ENCODE data around the gene ABCB11. TPM values are rescaled to one million over a fixed set of nuclear protein-coding genes. Genes with fewer than 3 reads are reported as not detected.

Gene ABCB11
- total and polyA plus RNA-seq, 4 donors: 18.3 to 74.3 (median 38.3) TPM

- H3K4me1 ChIP-seq (ENCODE audit: control insufficient read depth in 4 of 4, insufficient read depth in 4 of 4, low read length in 3 of 4): no peaks in the 10 kb centered on the region
These were observed 95.1 kb downstream of the ABCB11 start for GRCh38 chr2:168935810-168936581.

More at GRCh38 chr2:168935810-168936581, 95.1 kb downstream of the ABCB11 start:
- H3K27ac ChIP-seq (ENCODE audit: low read depth in 1 of 2, low read length in 2 of 2): no peak overlapping the region
- no peak for DNase-seq (ENCODE audit: low spot score)
- H3K4me3 ChIP-seq (ENCODE audit: low read depth in 1 of 3, low read length in 3 of 3): no peak overlapping the region
- H3K36me3 ChIP-seq (ENCODE audit: control insufficient read depth in 4 of 4, insufficient read depth in 3 of 4, low read depth in 1 of 4, low read length in 3 of 4): peaks cover 2 to 39% (median 27%) of the 10 kb centered on the region in 4 donors
- H3K9ac ChIP-seq (ENCODE audit: low read depth in 1 of 2, low read length in 2 of 2): no peak overlapping the region
- no peaks in the 10 kb centered on the region for H3K9me3 ChIP-seq (ENCODE audit: control insufficient read depth in 4 of 4, low read length in 3 of 4)
- no peaks in the 10 kb centered on the region for H3K27me3 ChIP-seq (ENCODE audit: control insufficient read depth in 4 of 4, insufficient read depth in 4 of 4, low read length in 3 of 4)
- no peak for TF ChIP-seq EGR1 (IDR thresholded peaks at IDR 0.05; ENCODE audit: low read depth in 2 of 2)
- no peak for TF ChIP-seq RXRA (IDR thresholded peaks at IDR 0.05)
- no peak for TF ChIP-seq CTCF (IDR thresholded peaks at IDR 0.05; ENCODE audit: low read depth, low read length, missing input control)
- no peak for TF ChIP-seq MAX (IDR thresholded peaks at IDR 0.05)
- TF ChIP-seq TAF1 (conservative IDR thresholded peaks at IDR 0.05): no peak
- no peak for TF ChIP-seq NR2F2 (IDR thresholded peaks at IDR 0.05)
- TF ChIP-seq HNF4G (IDR thresholded peaks at IDR 0.05): no peak
- TF ChIP-seq GABPA (IDR thresholded peaks at IDR 0.05 in 1 of 2, conservative IDR thresholded peaks at IDR 0.05 in 1 of 2): no peak
- TF ChIP-seq FOXA2 (IDR thresholded peaks at IDR 0.05): no peak
- TF ChIP-seq YY1 (IDR thresholded peaks at IDR 0.05): no peak
- no peak for TF ChIP-seq ATF3 (IDR thresholded peaks at IDR 0.05)
- TF ChIP-seq ZBTB33 (IDR thresholded peaks at IDR 0.05): no peak
- TF ChIP-seq JUND (IDR thresholded peaks at IDR 0.05): no peak
- no peak for TF ChIP-seq FOXA1 (IDR thresholded peaks at IDR 0.05)
- no peak for TF ChIP-seq REST (IDR thresholded peaks at IDR 0.05)
- TF ChIP-seq RAD21 (IDR thresholded peaks at IDR 0.05): no peak
- no peak for TF ChIP-seq SP1 (IDR thresholded peaks at IDR 0.05)
- WGBS: 84% methylated on average over 14 of the region's 14 CpGs
